Stimulated activated CD8-positive, alpha-beta memory T cell treated with anti-CD3 and anti-CD28 coated beads, Interleukin-7, amount 100 ng/mL, for 1 hour (primary cell): ENCODE data around the gene RELN.

ENCODE experiments used
- DNase-seq, 2 donors: peaks; one replicate each; pipeline ENCODE4 v3.0.0-alpha.2; 2020; ENCODE audit warnings: low read depth in 2 of 2

The RELN gene

GRCh38 chr7:103989785-103990767 is 618 bp upstream of the RELN start:
- no peak for DNase-seq

- no peak for DNase-seq
Observed at GRCh38 chr7:103988468-103989199, 824 bp downstream of the RELN start.

- no peak for DNase-seq
Observed at GRCh38 chr7:103987451-103987850, 2.0 kb downstream of the RELN start.

GRCh38 chr7:103985565-103986126 is 3.8 kb downstream of the RELN start:
- DNase-seq, result no peak

- no peak for DNase-seq
Observed at GRCh38 chr7:103984050-103984449, 5.4 kb downstream of the RELN start.

- no peak for DNase-seq
Observed at GRCh38 chr7:103983201-103983977, 6.1 kb downstream of the RELN start.

- no peak for DNase-seq
Observed at GRCh38 chr7:103981003-103981423, 8.4 kb downstream of the RELN start.

GRCh38 chr7:103972779-103973434 is 16.6 kb downstream of the RELN start:
- no peak for DNase-seq

GRCh38 chr7:103967401-103967800 is 22.1 kb downstream of the RELN start:
- no peak for DNase-seq

- no peak for DNase-seq
Observed at GRCh38 chr7:103966593-103967277, 22.7 kb downstream of the RELN start.

- DNase-seq, result no peak
Observed at GRCh38 chr7:103964269-103964668, 25.2 kb downstream of the RELN start.

- DNase-seq, result no peak
Observed at GRCh38 chr7:103962070-103962469, 27.4 kb downstream of the RELN start.

GRCh38 chr7:103958284-103958818 is 31.1 kb downstream of the RELN start:
- no peak for DNase-seq

- no peak for DNase-seq
Observed at GRCh38 chr7:103955985-103956384, 33.5 kb downstream of the RELN start.

GRCh38 chr7:103952408-103952807 is 37.0 kb downstream of the RELN start:
- no peak for DNase-seq

- DNase-seq, result no peak
Observed at GRCh38 chr7:103951311-103951710, 38.1 kb downstream of the RELN start.

GRCh38 chr7:103949374-103949773 is 40.1 kb downstream of the RELN start:
- no peak for DNase-seq

- no peak for DNase-seq
Observed at GRCh38 chr7:103947026-103947655, 42.3 kb downstream of the RELN start.

GRCh38 chr7:103944230-103944900 is 45.1 kb downstream of the RELN start:
- no peak for DNase-seq
